ENCODE measurements around the gene RGS9. TPM values are rescaled to one million over a fixed set of nuclear protein-coding genes. Genes with fewer than 3 reads are reported as not detected.

RGS9 gene
- total and polyA plus RNA-seq, 2 experiments from 2014 or later, result 3.1 to 3.3 TPM

- no peak overlapping the region for H3K27ac ChIP-seq
Measured at GRCh38 chr17:65156185-65156834, 19.1 kb downstream of the RGS9 start.

GRCh38 chr17:65156835-65157565, 19.8 kb downstream of the RGS9 start:
- WGBS (ENCODE audit: low lambda C conversion rate, missing lambda C conversion rate), result 87% methylated on average over 14 of the region's 14 CpGs
- Histone ChIP-seq H3K36me3 (replicated peaks; ENCODE audit: insufficient read depth, low read depth) (no peaks in the 10 kb centered on the region), H3K4me1 (ENCODE audit: insufficient read depth) (no peaks in the 10 kb centered on the region), H3K9me2 (replicated peaks; ENCODE audit: insufficient read depth) (no peaks in the 10 kb centered on the region), H3K4me2 (no peak overlapping the region), H3K27me3 (no peaks in the 10 kb centered on the region), H3K27ac (no peak overlapping the region), H3K9me3 (ENCODE audit: low read depth) (no peaks in the 10 kb centered on the region), H2AFZ (no peak overlapping the region), H4K20me1 (ENCODE audit: insufficient read depth, poor library complexity, severe bottlenecking) (no peaks in the 10 kb centered on the region), H3K4me3 (no peak overlapping the region), H3K79me2 (no peaks in the 10 kb centered on the region)
- TF ChIP-seq EZH2phosphoT487 (IDR thresholded peaks at IDR 0.05; ENCODE audit: low read depth, severe bottlenecking, unreplicated experiment), result no peak
- no peak for TF ChIP-seq EZH2 (IDR thresholded peaks at IDR 0.05; ENCODE audit: borderline replicate concordance)
- no peak for TF ChIP-seq CTCF (IDR thresholded peaks at IDR 0.05; ENCODE audit: poor library complexity)
- DNase-seq (ENCODE audit: low spot score), result no peak

More at GRCh38 chr17:65156185-65156834, 19.1 kb downstream of the RGS9 start:
- 92% methylated on average over 21 of the region's 21 CpGs for WGBS (ENCODE audit: low lambda C conversion rate, missing lambda C conversion rate)
- Histone ChIP-seq H3K27me3 (no peaks in the 10 kb centered on the region), H3K9me2 (replicated peaks; ENCODE audit: insufficient read depth) (no peaks in the 10 kb centered on the region), H3K9me3 (ENCODE audit: low read depth) (no peaks in the 10 kb centered on the region), H2AFZ (no peak overlapping the region), H3K4me3 (no peak overlapping the region), H3K4me1 (ENCODE audit: insufficient read depth) (no peaks in the 10 kb centered on the region), H4K20me1 (ENCODE audit: insufficient read depth, poor library complexity, severe bottlenecking) (no peaks in the 10 kb centered on the region), H3K36me3 (replicated peaks; ENCODE audit: insufficient read depth, low read depth) (no peaks in the 10 kb centered on the region), H3K4me2 (no peak overlapping the region), H3K79me2 (no peaks in the 10 kb centered on the region)
- TF ChIP-seq CTCF (IDR thresholded peaks at IDR 0.05; ENCODE audit: poor library complexity) (no peak), EZH2 (IDR thresholded peaks at IDR 0.05; ENCODE audit: borderline replicate concordance) (no peak), EZH2phosphoT487 (IDR thresholded peaks at IDR 0.05; ENCODE audit: low read depth, severe bottlenecking, unreplicated experiment) (no peak)
- DNase-seq (ENCODE audit: low spot score), result no peak

- H3K4me3 ChIP-seq, result no peak overlapping the region
- H3K27me3 ChIP-seq, result no peaks in the 10 kb centered on the region
- H3K36me3 ChIP-seq (replicated peaks; ENCODE audit: insufficient read depth, low read depth), result no peaks in the 10 kb centered on the region
- H3K9me3 ChIP-seq (ENCODE audit: low read depth), result no peaks in the 10 kb centered on the region
- 91% methylated on average over 11 of the region's 11 CpGs for WGBS (ENCODE audit: low lambda C conversion rate, missing lambda C conversion rate)
- TF ChIP-seq EZH2 (IDR thresholded peaks at IDR 0.05; ENCODE audit: borderline replicate concordance) (no peak), EZH2phosphoT487 (IDR thresholded peaks at IDR 0.05; ENCODE audit: low read depth, severe bottlenecking, unreplicated experiment) (no peak), CTCF (IDR thresholded peaks at IDR 0.05; ENCODE audit: poor library complexity) (no peak)
- H2AFZ ChIP-seq, result no peak overlapping the region
- H3K9me2 ChIP-seq (replicated peaks; ENCODE audit: insufficient read depth), result no peaks in the 10 kb centered on the region
- no peak overlapping the region for H3K4me2 ChIP-seq
- no peak overlapping the region for H3K27ac ChIP-seq
- no peak for DNase-seq (ENCODE audit: low spot score)
- no peaks in the 10 kb centered on the region for H3K4me1 ChIP-seq (ENCODE audit: insufficient read depth)
- H3K79me2 ChIP-seq, result no peaks in the 10 kb centered on the region
- H4K20me1 ChIP-seq (ENCODE audit: insufficient read depth, poor library complexity, severe bottlenecking), result no peaks in the 10 kb centered on the region
Measured at GRCh38 chr17:65158041-65158440, 20.9 kb downstream of the RGS9 start.
